Peyer's patch (tissue), 4 donors: ENCODE measurements around the gene TSPAN12. TPM values are rescaled to one million over a fixed set of nuclear protein-coding genes. Genes with fewer than 3 reads are reported as not detected.

Experiments
- DNase-seq, 3 donors: peaks; one replicate each; pipeline ENCODE4 v3.0.0-alpha.2; 2017 to 2019
- H3K27ac ChIP-seq, 4 donors: fragments of 200-600 bp; sonication (generic); one replicate each; pipeline ENCODE4 v1.5.1; 2016 to 2019
- H3K27me3 ChIP-seq, 2 donors: fragments of 200-600 bp; sonication (generic); one replicate each; pipeline ENCODE4 v1.5.1; 2019
- H3K36me3 ChIP-seq, 3 donors: fragments of 200-600 bp; sonication (generic); one replicate each; pipeline ENCODE4 v1.5.1; 2016 to 2019
- H3K4me1 ChIP-seq, 4 donors: fragments of 200-600 bp; sonication (generic); one replicate each; pipeline ENCODE4 v1.5.1; 2016 to 2019
- H3K4me3 ChIP-seq, 4 donors: fragments of 200-600 bp; sonication (generic); 1 replicate in 3 of 4; 2 replicates in 1 of 4; pipeline ENCODE4 v1.5.1; 2016 to 2019; ENCODE audit warnings: mild to moderate bottlenecking in 1 of 4
- H3K9me3 ChIP-seq, 4 donors: fragments of 200-600 bp; sonication (generic); one replicate each; pipeline ENCODE4 v1.5.1; 2016 to 2019; ENCODE audit warnings: mild to moderate bottlenecking in 1 of 4
- POLR2A ChIP-seq, 2 donors: fragments of 450-650 bp; IDR thresholded peaks; one replicate each; pipeline ENCODE4 v1.5.1; 2017; ENCODE audit warnings: antibody characterized with exemption in 2 of 2, mild to moderate bottlenecking in 2 of 2, moderate library complexity in 2 of 2
- total RNA-seq, 4 donors: library from RNA; depleted of rRNA; stranded (reverse); fragments of >200 nt; gene quantifications; one replicate each; pipeline ENCODE4 v1.1.0, GENCODE V29; 2016
- TF ChIP-seq, protein P1 (sequence below), 6 experiments: fragments of 450-650 bp in 4 of 6; fragments of 200-600 bp in 2 of 6; sonication (generic) in 1 of 6; IDR thresholded peaks; one replicate each; pipeline ENCODE4 v1.5.1; 2017 to 2019; ENCODE audit warnings: antibody characterized with exemption in 6 of 6, mild to moderate bottlenecking in 3 of 6, moderate library complexity in 1 of 6

TSPAN12 gene
- total RNA-seq, 4 donors from 2014 or later, result 13.2 to 103 (median 84.6) TPM

DNA sequence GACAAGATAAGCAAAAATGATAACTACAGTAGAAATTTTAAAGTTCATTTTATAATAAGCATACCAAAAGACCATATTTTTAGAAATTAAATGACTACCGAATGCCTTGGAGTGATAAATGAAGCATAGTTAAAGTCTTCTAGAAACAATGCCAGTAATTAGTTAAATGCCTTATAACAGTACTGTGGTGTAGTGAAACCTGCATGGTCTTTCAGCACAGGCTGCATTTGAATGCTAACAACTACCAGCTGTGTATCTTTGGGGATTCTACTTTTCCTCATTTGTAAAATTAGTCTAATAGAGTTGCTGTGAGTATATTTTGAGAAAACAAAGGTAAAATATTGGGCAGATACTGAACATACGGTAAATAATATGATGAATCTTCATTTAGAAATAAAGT is 25.1 kb downstream of the TSPAN12 start:
- H3K36me3 ChIP-seq, result peaks cover 0 to 7% (median 0%) of the 10 kb centered on the region in 3 donors
- H3K9me3 ChIP-seq, result no peaks in the 10 kb centered on the region
- H3K4me3 ChIP-seq, result no peak overlapping the region
- no peak for DNase-seq
- no peak overlapping the region for H3K27ac ChIP-seq
- peaks cover 0 to 5% (median 0%) of the 10 kb centered on the region in 4 donors for H3K4me1 ChIP-seq
- H3K27me3 ChIP-seq, result no peaks in the 10 kb centered on the region
- TF ChIP-seq POLR2A (IDR thresholded peaks at IDR 0.05), result no peak
- TF ChIP-seq, protein P1, sequence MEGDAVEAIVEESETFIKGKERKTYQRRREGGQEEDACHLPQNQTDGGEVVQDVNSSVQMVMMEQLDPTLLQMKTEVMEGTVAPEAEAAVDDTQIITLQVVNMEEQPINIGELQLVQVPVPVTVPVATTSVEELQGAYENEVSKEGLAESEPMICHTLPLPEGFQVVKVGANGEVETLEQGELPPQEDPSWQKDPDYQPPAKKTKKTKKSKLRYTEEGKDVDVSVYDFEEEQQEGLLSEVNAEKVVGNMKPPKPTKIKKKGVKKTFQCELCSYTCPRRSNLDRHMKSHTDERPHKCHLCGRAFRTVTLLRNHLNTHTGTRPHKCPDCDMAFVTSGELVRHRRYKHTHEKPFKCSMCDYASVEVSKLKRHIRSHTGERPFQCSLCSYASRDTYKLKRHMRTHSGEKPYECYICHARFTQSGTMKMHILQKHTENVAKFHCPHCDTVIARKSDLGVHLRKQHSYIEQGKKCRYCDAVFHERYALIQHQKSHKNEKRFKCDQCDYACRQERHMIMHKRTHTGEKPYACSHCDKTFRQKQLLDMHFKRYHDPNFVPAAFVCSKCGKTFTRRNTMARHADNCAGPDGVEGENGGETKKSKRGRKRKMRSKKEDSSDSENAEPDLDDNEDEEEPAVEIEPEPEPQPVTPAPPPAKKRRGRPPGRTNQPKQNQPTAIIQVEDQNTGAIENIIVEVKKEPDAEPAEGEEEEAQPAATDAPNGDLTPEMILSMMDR (IDR thresholded peaks at IDR 0.05), result no peak

DNA sequence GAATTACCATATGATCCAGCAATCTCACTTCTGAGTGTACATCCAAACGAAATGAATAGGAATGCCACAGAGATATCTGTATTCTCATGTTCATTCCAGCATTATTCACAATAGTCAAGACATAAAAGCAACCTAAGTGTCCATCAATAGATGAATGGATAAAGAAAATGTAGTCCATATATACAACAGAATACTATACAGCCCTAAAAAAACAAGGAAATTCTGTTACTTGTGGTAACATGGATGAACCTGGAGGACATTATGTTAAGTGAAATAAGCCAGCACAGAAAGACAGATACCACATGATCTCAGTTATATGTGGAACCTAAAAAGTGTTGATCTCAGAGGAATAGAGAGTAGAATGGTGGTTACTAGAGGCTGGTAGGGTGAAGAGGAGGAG is 26.7 kb downstream of the TSPAN12 start:
- Histone ChIP-seq H3K27me3 (no peaks in the 10 kb centered on the region), H3K9me3 (no peaks in the 10 kb centered on the region)
- TF ChIP-seq, protein P1 (IDR thresholded peaks at IDR 0.05), result no peak
- no peak for TF ChIP-seq POLR2A (IDR thresholded peaks at IDR 0.05)

DNA sequence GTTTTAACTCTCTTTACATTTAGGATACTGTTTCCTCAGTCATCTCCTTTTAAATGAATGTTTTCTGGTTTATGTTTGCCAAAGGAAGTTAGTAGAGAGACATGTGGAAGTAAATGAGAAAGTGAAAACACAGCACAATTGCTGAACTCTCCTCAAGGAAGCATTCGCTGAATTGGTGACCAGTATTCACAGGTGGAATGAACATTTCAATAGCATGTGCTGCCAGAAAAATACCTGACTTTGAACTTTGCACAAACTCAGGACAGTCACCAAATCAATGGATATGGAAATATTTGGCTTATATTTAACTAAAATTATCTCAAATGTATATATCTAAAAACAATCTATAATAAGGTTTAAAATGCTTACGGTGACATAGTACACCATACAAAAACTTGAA is 28.5 kb downstream of the TSPAN12 start:
- Histone ChIP-seq H3K9me3 (no peaks in the 10 kb centered on the region), H3K4me1 (peaks cover 0 to 5% (median 0%) of the 10 kb centered on the region in 4 donors), H3K27me3 (no peaks in the 10 kb centered on the region), H3K4me3 (no peak overlapping the region), H3K27ac (no peak overlapping the region), H3K36me3 (peaks cover 0 to 7% (median 0%) of the 10 kb centered on the region in 3 donors)
- no peak for TF ChIP-seq POLR2A (IDR thresholded peaks at IDR 0.05)
- TF ChIP-seq, protein P1 (IDR thresholded peaks at IDR 0.05), result no peak
- no peak for DNase-seq

More for the DNA sequence above, 26.7 kb downstream of the TSPAN12 start:
- Histone ChIP-seq H3K27ac (no peak overlapping the region), H3K4me3 (no peak overlapping the region), H3K4me1 (peaks cover 0 to 5% (median 0%) of the 10 kb centered on the region in 4 donors), H3K36me3 (peaks cover 0 to 7% (median 0%) of the 10 kb centered on the region in 3 donors)
- no peak for DNase-seq

DNA sequence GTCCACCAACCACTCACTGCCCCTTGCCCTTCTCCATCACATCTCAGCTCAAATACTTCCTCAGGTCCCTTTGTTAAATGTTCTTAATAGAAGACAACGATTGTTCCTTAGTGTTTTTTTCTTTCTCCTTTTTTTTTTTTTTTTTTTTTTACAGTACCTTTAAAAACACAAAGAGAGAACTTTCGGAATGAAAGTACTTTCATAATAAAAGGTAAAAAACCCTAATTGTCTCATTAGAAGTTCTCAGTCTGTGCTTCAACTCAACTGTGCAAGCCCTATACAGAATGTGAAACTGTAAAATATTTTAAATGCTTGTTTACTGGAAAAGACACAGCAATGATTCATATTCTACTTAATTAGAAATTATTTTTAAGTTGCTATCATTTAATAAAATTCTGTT is 29.4 kb downstream of the TSPAN12 start:
- TF ChIP-seq, protein P1 (IDR thresholded peaks at IDR 0.05), result no peak
- TF ChIP-seq POLR2A (IDR thresholded peaks at IDR 0.05), result no peak
- Histone ChIP-seq H3K36me3 (peaks cover 0 to 7% (median 0%) of the 10 kb centered on the region in 3 donors), H3K27ac (no peak overlapping the region), H3K27me3 (no peaks in the 10 kb centered on the region), H3K4me3 (no peak overlapping the region), H3K9me3 (no peaks in the 10 kb centered on the region), H3K4me1 (peaks cover 0 to 5% (median 0%) of the 10 kb centered on the region in 4 donors)
- DNase-seq, result no peak

DNA sequence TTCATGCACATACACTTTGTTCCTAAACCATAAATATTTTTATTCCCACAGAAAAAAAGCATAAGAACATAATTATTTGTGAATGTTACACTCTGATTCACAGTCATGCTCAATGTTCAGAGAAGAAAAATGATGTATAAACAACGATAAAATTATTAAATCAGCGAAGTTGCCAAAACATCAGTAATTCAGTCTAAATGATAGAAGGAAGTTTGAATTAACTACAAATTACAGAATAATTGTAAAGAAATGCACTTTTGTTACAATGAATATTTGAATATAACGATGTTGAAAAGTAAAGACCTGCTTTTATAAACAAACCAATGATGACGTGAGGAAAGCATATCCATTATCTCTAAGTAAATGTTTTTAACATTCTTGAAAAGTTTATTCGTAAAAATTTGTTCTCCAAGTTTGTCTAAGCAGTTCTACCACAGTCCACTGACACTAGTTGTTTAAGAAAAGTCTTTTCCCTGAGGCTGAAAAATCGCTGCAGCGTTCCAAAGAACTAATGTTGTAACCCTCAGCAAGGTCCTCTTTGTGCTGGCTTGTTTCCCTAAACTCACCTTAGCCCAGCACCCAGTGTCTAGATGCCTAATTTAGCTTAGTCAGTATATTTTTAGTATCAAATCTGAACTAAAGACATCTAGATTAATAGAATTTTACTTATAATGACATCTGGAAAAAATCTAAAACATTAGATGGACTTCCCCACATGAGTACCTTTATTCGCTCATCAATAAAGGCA is 30.4 kb downstream of the TSPAN12 start:
- H3K36me3 ChIP-seq, result peaks cover 0 to 7% (median 0%) of the 10 kb centered on the region in 3 donors
- H3K4me1 ChIP-seq, result peaks cover 0 to 5% (median 0%) of the 10 kb centered on the region in 4 donors
- DNase-seq, result no peak
- no peaks in the 10 kb centered on the region for H3K9me3 ChIP-seq
- H3K27ac ChIP-seq, result no peak overlapping the region
- H3K4me3 ChIP-seq, result no peak overlapping the region
- no peak for TF ChIP-seq POLR2A (IDR thresholded peaks at IDR 0.05)
- TF ChIP-seq, protein P1 (IDR thresholded peaks at IDR 0.05), result no peak
- no peaks in the 10 kb centered on the region for H3K27me3 ChIP-seq
